ENCODE results near the gene MRPL33. TPM values are rescaled to one million over a fixed set of nuclear protein-coding genes. Genes with fewer than 3 reads are reported as not detected.

Gene MRPL33
- total and polyA plus RNA-seq, 2 of the 13 experiments (the other 11 are each of a cell fraction or from before 2014, with no cell fraction given) = 69.7 to 218 TPM

DNA sequence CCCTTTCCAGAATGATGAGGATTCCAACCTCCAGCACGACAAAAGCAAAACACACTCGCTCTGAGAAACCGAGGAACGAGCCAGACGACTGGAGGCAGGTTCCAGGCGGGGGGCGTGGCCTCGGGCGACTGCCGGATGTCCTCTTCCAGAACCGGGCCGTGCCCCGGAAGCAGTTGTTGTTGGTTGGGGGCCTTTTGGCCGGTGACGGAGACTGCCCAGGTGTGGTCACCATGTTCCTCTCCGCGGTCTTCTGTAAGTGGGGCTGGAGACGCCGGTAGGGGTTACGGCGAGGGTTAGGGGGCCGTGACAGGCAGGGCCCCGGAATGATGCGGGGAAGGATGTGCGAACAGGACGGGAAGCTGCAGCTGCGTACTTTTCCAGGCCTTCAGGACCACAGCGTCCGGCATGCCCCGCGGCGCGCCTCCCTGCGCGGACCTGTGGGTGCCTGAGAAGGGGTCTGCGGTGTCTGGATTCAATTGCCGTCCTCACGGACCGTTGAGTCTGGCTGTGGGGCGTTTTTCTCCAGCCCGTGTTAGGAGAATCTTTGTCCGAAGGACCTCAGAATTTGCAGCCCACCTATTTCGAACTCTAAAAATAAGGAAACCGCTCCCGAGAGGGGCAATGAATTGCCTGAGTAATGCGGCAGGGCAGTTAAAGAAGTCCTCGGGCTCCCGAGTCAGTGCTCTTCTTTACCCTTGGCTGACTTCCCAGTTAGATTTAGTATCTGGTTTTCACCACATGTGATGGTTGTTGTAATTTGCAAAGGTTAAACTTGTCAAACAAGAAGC, at the start of gene MRPL33 (continued):
- TF ChIP-seq ZNF570 (CRISPR knock-in tag; IDR thresholded peaks at IDR 0.05; ENCODE audit: borderline replicate concordance) (no peak), STAT5B (CRISPR knock-in tag; IDR thresholded peaks at IDR 0.05) (peak; percentile 54; the same call in 1 of the 2 replicates), RAD21 (CRISPR knock-in tag; IDR thresholded peaks at IDR 0.05) (peak; percentile 35; the same call in 1 of the 2 replicates), ZNF296 (CRISPR knock-in tag; conservative IDR thresholded peaks at IDR 0.05) (no peak), ZNF501 (CRISPR knock-in tag; IDR thresholded peaks at IDR 0.05) (peak; percentile 99), JDP2 (CRISPR knock-in tag; IDR thresholded peaks at IDR 0.05; ENCODE audit: borderline replicate concordance) (no peak), TARDBP (CRISPR knock-in tag; IDR thresholded peaks at IDR 0.05) (peak; percentile 96), TBX2 (CRISPR knock-in tag; IDR thresholded peaks at IDR 0.05; ENCODE audit: borderline replicate concordance) (peak; percentile 91), ZNF136 (CRISPR knock-in tag; IDR thresholded peaks at IDR 0.05; ENCODE audit: low read depth) (0 out of 2 replicates have a peak, but pooled peaks have one; percentile 44), EHMT2 (IDR thresholded peaks at IDR 0.05; ENCODE audit: borderline replicate concordance, low read depth, low read length) (peak; percentile 52; the same call in 1 of the 2 replicates), SSRP1 (CRISPR knock-in tag; IDR thresholded peaks at IDR 0.05) (peak; percentile 8; the same call in 1 of the 2 replicates), ZNF562 (CRISPR knock-in tag; IDR thresholded peaks at IDR 0.05; ENCODE audit: borderline replicate concordance) (no peak), ZNF263 (CRISPR knock-in tag; IDR thresholded peaks at IDR 0.05) (no peak), SPEN (CRISPR knock-in tag; IDR thresholded peaks at IDR 0.05; ENCODE audit: low read depth) (0 out of 2 replicates have a peak, but pooled peaks have one; percentile 68)
- TF ChIP-seq, protein P1, sequence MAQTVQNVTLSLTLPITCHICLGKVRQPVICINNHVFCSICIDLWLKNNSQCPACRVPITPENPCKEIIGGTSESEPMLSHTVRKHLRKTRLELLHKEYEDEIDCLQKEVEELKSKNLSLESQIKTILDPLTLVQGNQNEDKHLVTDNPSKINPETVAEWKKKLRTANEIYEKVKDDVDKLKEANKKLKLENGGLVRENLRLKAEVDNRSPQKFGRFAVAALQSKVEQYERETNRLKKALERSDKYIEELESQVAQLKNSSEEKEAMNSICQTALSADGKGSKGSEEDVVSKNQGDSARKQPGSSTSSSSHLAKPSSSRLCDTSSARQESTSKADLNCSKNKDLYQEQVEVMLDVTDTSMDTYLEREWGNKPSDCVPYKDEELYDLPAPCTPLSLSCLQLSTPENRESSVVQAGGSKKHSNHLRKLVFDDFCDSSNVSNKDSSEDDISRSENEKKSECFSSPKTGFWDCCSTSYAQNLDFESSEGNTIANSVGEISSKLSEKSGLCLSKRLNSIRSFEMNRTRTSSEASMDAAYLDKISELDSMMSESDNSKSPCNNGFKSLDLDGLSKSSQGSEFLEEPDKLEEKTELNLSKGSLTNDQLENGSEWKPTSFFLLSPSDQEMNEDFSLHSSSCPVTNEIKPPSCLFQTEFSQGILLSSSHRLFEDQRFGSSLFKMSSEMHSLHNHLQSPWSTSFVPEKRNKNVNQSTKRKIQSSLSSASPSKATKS (CRISPR knock-in tag; IDR thresholded peaks at IDR 0.05) = peak; percentile 76; the same call in 1 of the 2 replicates
- TF ChIP-seq, protein P2, sequence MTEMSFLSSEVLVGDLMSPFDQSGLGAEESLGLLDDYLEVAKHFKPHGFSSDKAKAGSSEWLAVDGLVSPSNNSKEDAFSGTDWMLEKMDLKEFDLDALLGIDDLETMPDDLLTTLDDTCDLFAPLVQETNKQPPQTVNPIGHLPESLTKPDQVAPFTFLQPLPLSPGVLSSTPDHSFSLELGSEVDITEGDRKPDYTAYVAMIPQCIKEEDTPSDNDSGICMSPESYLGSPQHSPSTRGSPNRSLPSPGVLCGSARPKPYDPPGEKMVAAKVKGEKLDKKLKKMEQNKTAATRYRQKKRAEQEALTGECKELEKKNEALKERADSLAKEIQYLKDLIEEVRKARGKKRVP (CRISPR knock-in tag; IDR thresholded peaks at IDR 0.05) = 0 out of 4 replicates have a peak, but pooled peaks of 1 of the 2 experiments have one; percentile 30
- TF ChIP-seq, protein P3, sequence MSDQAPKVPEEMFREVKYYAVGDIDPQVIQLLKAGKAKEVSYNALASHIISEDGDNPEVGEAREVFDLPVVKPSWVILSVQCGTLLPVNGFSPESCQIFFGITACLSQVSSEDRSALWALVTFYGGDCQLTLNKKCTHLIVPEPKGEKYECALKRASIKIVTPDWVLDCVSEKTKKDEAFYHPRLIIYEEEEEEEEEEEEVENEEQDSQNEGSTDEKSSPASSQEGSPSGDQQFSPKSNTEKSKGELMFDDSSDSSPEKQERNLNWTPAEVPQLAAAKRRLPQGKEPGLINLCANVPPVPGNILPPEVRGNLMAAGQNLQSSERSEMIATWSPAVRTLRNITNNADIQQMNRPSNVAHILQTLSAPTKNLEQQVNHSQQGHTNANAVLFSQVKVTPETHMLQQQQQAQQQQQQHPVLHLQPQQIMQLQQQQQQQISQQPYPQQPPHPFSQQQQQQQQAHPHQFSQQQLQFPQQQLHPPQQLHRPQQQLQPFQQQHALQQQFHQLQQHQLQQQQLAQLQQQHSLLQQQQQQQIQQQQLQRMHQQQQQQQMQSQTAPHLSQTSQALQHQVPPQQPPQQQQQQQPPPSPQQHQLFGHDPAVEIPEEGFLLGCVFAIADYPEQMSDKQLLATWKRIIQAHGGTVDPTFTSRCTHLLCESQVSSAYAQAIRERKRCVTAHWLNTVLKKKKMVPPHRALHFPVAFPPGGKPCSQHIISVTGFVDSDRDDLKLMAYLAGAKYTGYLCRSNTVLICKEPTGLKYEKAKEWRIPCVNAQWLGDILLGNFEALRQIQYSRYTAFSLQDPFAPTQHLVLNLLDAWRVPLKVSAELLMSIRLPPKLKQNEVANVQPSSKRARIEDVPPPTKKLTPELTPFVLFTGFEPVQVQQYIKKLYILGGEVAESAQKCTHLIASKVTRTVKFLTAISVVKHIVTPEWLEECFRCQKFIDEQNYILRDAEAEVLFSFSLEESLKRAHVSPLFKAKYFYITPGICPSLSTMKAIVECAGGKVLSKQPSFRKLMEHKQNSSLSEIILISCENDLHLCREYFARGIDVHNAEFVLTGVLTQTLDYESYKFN (CRISPR knock-in tag; conservative IDR thresholded peaks at IDR 0.05) = peak; percentile 65
- TF ChIP-seq, protein P4, sequence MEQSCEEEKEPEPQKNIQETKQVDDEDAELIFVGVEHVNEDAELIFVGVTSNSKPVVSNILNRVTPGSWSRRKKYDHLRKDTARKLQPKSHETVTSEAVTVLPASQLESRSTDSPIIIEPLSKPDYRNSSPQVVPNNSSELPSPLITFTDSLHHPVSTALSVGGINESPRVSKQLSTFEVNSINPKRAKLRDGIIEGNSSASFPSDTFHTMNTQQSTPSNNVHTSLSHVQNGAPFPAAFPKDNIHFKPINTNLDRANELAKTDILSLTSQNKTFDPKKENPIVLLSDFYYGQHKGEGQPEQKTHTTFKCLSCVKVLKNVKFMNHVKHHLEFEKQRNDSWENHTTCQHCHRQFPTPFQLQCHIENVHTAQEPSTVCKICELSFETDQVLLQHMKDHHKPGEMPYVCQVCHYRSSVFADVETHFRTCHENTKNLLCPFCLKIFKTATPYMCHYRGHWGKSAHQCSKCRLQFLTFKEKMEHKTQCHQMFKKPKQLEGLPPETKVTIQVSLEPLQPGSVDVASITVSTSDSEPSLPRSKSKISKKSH (CRISPR knock-in tag; IDR thresholded peaks at IDR 0.05; ENCODE audit: borderline replicate concordance) = peak; percentile 97
- TF ChIP-seq, protein P5, sequence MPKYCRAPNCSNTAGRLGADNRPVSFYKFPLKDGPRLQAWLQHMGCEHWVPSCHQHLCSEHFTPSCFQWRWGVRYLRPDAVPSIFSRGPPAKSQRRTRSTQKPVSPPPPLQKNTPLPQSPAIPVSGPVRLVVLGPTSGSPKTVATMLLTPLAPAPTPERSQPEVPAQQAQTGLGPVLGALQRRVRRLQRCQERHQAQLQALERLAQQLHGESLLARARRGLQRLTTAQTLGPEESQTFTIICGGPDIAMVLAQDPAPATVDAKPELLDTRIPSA (CRISPR knock-in tag; IDR thresholded peaks at IDR 0.05; ENCODE audit: borderline replicate concordance) = no peak
